Fibroblast of the aortic adventitia (primary cell): ENCODE data around the gene CAMK2G. TPM values are rescaled to one million over a fixed set of nuclear protein-coding genes. Genes with fewer than 3 reads are reported as not detected.
A peak's percentile ranks its signal among the peaks of the same experiment; 100 is the strongest.

Experiments used
- DNase-seq: peaks from one replicate; pipeline ENCODE4 v3.0.0-alpha.2; 2010; ENCODE audit warnings: low read depth
- H3K4me3 ChIP-seq: 2 replicates; pipeline ENCODE4 v1.5.1; 2011; ENCODE audit warnings: low read depth, mild to moderate bottlenecking, control low read depth, low read length, moderate library complexity
- CTCF ChIP-seq: IDR thresholded peaks from 2 replicates; pipeline ENCODE4 v1.5.1; 2011; ENCODE audit warnings: mild to moderate bottlenecking, low read length, control low read depth, inconsistent platforms; ENCODE audit not compliant: insufficient read depth
- total RNA-seq: library from RNA; depleted of rRNA; stranded (reverse); fragments of >200 nt; gene quantifications from 2 replicates; pipeline ENCODE4 v1.2.3, GENCODE V29; 2012; ENCODE audit warnings: low replicate concordance

CAMK2G gene
- total RNA-seq, 1 donor = 25.8 TPM

DNA sequence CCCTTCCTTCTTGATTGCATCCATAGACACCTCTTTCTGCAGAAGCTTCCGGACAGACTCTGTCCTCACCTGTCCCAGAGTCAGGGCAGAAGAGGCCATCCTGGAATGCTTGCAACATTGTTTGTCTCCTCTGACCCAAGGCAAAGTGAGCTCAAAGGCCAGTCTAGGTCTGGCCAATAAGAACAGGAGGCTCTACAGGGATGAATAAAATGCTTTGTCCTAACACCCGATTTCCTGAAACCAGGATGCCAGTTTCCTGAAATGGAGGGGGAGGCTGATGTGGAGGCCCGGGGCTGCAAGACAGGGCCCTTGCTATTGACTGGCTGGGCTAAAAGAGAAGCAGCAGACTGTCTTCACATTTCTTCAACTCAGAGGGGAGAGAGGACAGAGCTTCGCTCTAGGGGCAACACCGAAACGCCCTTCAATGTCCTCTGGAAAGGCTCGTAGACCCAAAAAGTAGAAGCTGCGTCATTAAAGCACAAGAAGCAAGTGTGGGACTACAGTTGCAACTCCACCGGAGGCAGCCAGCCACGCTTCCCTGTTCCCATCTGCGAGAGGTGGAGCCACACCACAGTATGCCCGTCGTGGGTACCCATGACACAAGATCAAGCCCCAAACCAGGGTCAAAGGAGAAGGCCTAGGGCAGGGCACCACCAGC lies 33.8 kb downstream of the CAMK2G start:
- no peak overlapping the region for H3K4me3 ChIP-seq
- TF ChIP-seq CTCF = no peak
- DNase-seq = no peak

- no peak overlapping the region for H3K4me3 ChIP-seq
- TF ChIP-seq CTCF = no peak
- no peak for DNase-seq
Observed at GRCh38 chr10:73840056-73840402, 34.3 kb downstream of the CAMK2G start.

- no peak for DNase-seq
- no peak for TF ChIP-seq CTCF
- H3K4me3 ChIP-seq = no peak overlapping the region
Observed at GRCh38 chr10:73839276-73839966, 34.9 kb downstream of the CAMK2G start.

- peak; percentile 44 for DNase-seq
- no peak overlapping the region for H3K4me3 ChIP-seq
- no peak for TF ChIP-seq CTCF
Observed at GRCh38 chr10:73838827-73839226, 35.5 kb downstream of the CAMK2G start.

DNA sequence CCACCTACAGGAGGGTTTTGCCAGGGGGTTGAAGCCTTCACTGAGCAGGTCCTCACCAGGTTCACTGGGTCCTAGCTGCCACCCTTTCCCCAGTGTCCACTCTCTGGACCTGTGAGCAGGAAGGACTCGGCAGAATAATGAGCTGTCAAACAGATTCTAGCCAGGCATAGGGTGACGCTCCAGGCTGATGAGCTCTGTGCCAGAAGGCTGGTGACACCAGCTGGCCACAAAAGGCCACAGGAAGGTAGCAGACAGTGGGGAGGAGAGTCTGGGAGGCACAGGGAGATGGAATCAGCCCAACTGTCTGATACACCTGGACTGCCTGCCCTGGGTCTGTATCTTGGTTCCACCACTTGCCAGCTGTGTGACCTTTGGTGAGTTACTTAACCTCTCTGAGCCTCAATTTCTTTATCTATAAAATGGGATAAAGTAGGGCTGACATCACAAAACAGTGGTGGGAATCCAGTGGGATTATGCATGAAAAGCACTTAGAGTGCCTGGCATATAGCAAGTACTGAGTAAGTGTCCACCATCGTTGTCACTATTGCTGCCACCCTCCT lies 36.3 kb downstream of the CAMK2G start:
- TF ChIP-seq CTCF = no peak
- H3K4me3 ChIP-seq = no peak overlapping the region

GRCh38 chr10:73837072-73837471 lies 37.3 kb downstream of the CAMK2G start:
- no peak for TF ChIP-seq CTCF

More for the DNA sequence above, 36.3 kb downstream of the CAMK2G start:
- no peak for DNase-seq

More at GRCh38 chr10:73837072-73837471, 37.3 kb downstream of the CAMK2G start:
- H3K4me3 ChIP-seq = no peak overlapping the region
- peak; percentile 84 for DNase-seq
